Measurements from ENCODE around the gene CHRNA4. TPM values are rescaled to one million over a fixed set of nuclear protein-coding genes. Genes with fewer than 3 reads are reported as not detected.

CHRNA4 gene
- total and polyA plus RNA-seq, 11 donors: 0.06 to 1.5 (median 0.37) TPM; not detected in 5

- WGBS, 4 donors: 13 to 17% (median 14%) methylated on average over 45 to 50 of the region's 50 CpGs
- Histone ChIP-seq H3K9me3 (no peaks in the 10 kb centered on the region), H3K4me3 (no peak overlapping the region), H3K27me3 (peaks cover 14 to 76% (median 31%) of the 10 kb centered on the region in 9 donors), H3K27ac (no peak overlapping the region), H3K4me1 (peaks cover 0 to 41% (median 3%) of the 10 kb centered on the region in 12 donors), H3K36me3 (no peaks in the 10 kb centered on the region)
- no peak for ATAC-seq
- TF ChIP-seq POLR2A (IDR thresholded peaks at IDR 0.05): no peak
- TF ChIP-seq, protein P1, sequence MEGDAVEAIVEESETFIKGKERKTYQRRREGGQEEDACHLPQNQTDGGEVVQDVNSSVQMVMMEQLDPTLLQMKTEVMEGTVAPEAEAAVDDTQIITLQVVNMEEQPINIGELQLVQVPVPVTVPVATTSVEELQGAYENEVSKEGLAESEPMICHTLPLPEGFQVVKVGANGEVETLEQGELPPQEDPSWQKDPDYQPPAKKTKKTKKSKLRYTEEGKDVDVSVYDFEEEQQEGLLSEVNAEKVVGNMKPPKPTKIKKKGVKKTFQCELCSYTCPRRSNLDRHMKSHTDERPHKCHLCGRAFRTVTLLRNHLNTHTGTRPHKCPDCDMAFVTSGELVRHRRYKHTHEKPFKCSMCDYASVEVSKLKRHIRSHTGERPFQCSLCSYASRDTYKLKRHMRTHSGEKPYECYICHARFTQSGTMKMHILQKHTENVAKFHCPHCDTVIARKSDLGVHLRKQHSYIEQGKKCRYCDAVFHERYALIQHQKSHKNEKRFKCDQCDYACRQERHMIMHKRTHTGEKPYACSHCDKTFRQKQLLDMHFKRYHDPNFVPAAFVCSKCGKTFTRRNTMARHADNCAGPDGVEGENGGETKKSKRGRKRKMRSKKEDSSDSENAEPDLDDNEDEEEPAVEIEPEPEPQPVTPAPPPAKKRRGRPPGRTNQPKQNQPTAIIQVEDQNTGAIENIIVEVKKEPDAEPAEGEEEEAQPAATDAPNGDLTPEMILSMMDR (IDR thresholded peaks at IDR 0.05): no peak
- intact Hi-C loops (cut with DNase I): no loop called here
- DNase-seq: peak in 2 of 5 donors; percentile 13 to 61
Observed at GRCh38 chr20:63361519-63362435, 628 bp upstream of the CHRNA4 start.

- peak overlapping the region in 1 of 12 donors; percentile 34 for H3K4me3 ChIP-seq
- intact Hi-C loops (cut with DNase I): no loop called here
- no peaks in the 10 kb centered on the region for H3K36me3 ChIP-seq
- peaks cover 0 to 41% (median 3%) of the 10 kb centered on the region in 12 donors for H3K4me1 ChIP-seq
- TF ChIP-seq, protein P1 (IDR thresholded peaks at IDR 0.05): no peak
- TF ChIP-seq POLR2A (IDR thresholded peaks at IDR 0.05): no peak
- no peak for ATAC-seq
- 34 to 61% (median 44%) methylated on average over 17 to 38 of the region's 38 CpGs for WGBS, 4 donors
- DNase-seq: peak in 1 of 5 donors; percentile 42
- peaks cover 14 to 70% (median 31%) of the 10 kb centered on the region in 9 donors for H3K27me3 ChIP-seq
- no peaks in the 10 kb centered on the region for H3K9me3 ChIP-seq
- H3K27ac ChIP-seq: no peak overlapping the region
Observed at GRCh38 chr20:63359937-63360849, 956 bp downstream of the CHRNA4 start.

DNA sequence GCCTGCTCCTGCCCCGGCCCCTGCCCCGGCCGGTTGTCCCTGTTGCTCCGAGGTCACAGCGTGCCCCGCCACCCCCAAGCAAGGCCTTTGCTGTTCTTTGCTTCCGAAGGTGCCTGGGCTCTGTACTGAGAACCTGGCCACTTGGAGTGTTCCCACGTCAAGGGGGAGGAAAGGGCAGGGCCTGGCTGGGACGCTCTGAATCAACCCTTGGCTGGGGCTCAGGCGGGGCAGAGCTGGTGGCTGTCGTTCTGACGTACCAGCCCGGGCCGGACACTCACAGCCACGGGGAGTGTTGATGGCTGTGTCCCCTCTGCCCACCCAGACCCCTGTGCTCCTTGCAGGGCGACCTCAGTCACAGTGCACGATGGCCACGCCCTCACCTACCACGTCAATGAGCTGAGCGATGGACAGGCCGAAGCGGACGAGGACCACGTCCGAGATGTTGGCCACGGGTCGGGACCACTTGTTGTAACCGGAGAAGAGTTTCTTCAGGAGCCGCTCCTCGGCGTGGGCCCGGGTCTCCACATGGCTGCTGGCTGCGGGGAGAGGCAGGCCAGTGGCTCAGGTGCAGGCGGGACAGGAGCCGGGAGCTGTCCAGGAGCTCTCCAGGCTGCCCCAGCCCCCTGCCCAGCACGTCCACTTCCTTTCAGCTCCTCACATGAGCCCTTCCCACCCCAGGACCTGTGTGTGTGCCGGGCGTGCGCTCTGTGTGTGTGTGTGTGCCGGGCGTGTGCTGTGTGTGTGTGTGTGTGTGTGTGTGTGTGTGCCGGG, 1.8 kb downstream of the CHRNA4 start:
- H3K9me3 ChIP-seq: no peaks in the 10 kb centered on the region
- no peak overlapping the region for H3K27ac ChIP-seq
- 77 to 86% (median 82%) methylated on average over 14 to 42 of the region's 42 CpGs for WGBS, 4 donors
- peak in 1 of 5 donors; percentile 65 for DNase-seq
- peak in 2 of 4 donors; percentile 3 to 46 for ATAC-seq
- peaks cover 0 to 41% (median 3%) of the 10 kb centered on the region in 12 donors for H3K4me1 ChIP-seq
- TF ChIP-seq, protein P1 (IDR thresholded peaks at IDR 0.05): no peak
- TF ChIP-seq POLR2A (IDR thresholded peaks at IDR 0.05): no peak
- intact Hi-C loops (cut with DNase I): no loop called here
- H3K27me3 ChIP-seq: peaks cover 14 to 64% (median 31%) of the 10 kb centered on the region in 9 donors
- H3K36me3 ChIP-seq: no peaks in the 10 kb centered on the region
- H3K4me3 ChIP-seq: no peak overlapping the region
